CD14-positive monocyte (primary cell): Measurements from ENCODE around the gene FOSB. TPM values are rescaled to one million over a fixed set of nuclear protein-coding genes. Genes with fewer than 3 reads are reported as not detected.

Source experiments
- DNase-seq, 3 donors: peaks; one replicate each; pipeline ENCODE4 v3.0.0-alpha.2; 2011 to 2022
- H2AFZ ChIP-seq: 2 replicates; pipeline ENCODE4 v1.6.0; 2012; ENCODE audit warnings: mild to moderate bottlenecking, low read depth, low read length, inconsistent platforms; ENCODE audit not compliant: insufficient read depth, poor library complexity, severe bottlenecking
- H3K27ac ChIP-seq, 2 donors: 1 replicate in 1 of 2; 2 replicates in 1 of 2; pipeline ENCODE4 v1.5.1; 2012 to 2013; ENCODE audit warnings: low read length in 2 of 2, control low read depth in 1 of 2, inconsistent platforms in 1 of 2, low read depth in 1 of 2, mild to moderate bottlenecking in 1 of 2
- H3K27me3 ChIP-seq, 2 donors: one replicate each; pipeline versions ENCODE4 v1.6.0 to v1.6.1; 2011 to 2013; ENCODE audit warnings: low read length in 2 of 2; ENCODE audit not compliant: control insufficient read depth in 2 of 2, insufficient read depth in 2 of 2
- H3K36me3 ChIP-seq, 2 donors: replicated peaks in 1 of 2; 1 replicate in 1 of 2; 2 replicates in 1 of 2; pipeline versions ENCODE4 v1.5.1 to v1.6.1; 2012 to 2013; ENCODE audit warnings: low read length in 2 of 2, control low read depth in 1 of 2, inconsistent platforms in 1 of 2, mild to moderate bottlenecking in 1 of 2; ENCODE audit not compliant: insufficient read depth in 2 of 2, control insufficient read depth in 1 of 2
- H3K4me1 ChIP-seq, 2 donors: 1 replicate in 1 of 2; 2 replicates in 1 of 2; pipeline versions ENCODE4 v1.5.1 to v1.6.1; 2012 to 2013; ENCODE audit warnings: low read length in 2 of 2, control low read depth in 1 of 2, inconsistent platforms in 1 of 2, mild to moderate bottlenecking in 1 of 2, moderate library complexity in 1 of 2; ENCODE audit not compliant: insufficient read depth in 2 of 2, control insufficient read depth in 1 of 2
- H3K4me2 ChIP-seq: replicated peaks from 2 replicates; pipeline ENCODE3; 2012; ENCODE audit warnings: low read length, moderate library complexity, mild to moderate bottlenecking; ENCODE audit not compliant: poor library complexity, severe bottlenecking; ENCODE audit errors: extremely low read depth
- H3K4me3 ChIP-seq, 3 experiments: fragments of 200-600 bp in 1 of 3; sonication (generic) in 1 of 3; replicated peaks in 1 of 3; 1 replicate in 2 of 3; 2 replicates in 1 of 3; pipeline ENCODE4 v1.5.1; 2011 to 2013; ENCODE audit warnings: low read length in 3 of 3, mild to moderate bottlenecking in 3 of 3, control low read depth in 2 of 3, low read depth in 2 of 3, inconsistent platforms in 1 of 3, moderate library complexity in 1 of 3
- H3K79me2 ChIP-seq: 2 replicates; pipeline ENCODE4 v1.6.0; 2012; ENCODE audit warnings: mild to moderate bottlenecking, control low read depth, inconsistent platforms, low read length, moderate library complexity; ENCODE audit not compliant: insufficient read depth
- H3K9ac ChIP-seq: 2 replicates; pipeline ENCODE4 v1.6.0; 2017; ENCODE audit warnings: low read length, mild to moderate bottlenecking; ENCODE audit not compliant: insufficient read depth, poor library complexity, severe bottlenecking
- H3K9me3 ChIP-seq, 2 donors: replicated peaks in 1 of 2; 1 replicate in 1 of 2; 2 replicates in 1 of 2; pipeline versions ENCODE4 v1.5.1 to v1.6.1; 2012 to 2013; ENCODE audit warnings: low read length in 2 of 2, control low read depth in 1 of 2; ENCODE audit not compliant: control insufficient read depth in 1 of 2, insufficient read depth in 1 of 2
- H4K20me1 ChIP-seq: 2 replicates; pipeline ENCODE4 v1.6.0; 2012; ENCODE audit warnings: mild to moderate bottlenecking, low read length, control low read depth, moderate library complexity; ENCODE audit not compliant: insufficient read depth
- H3K27ac Mint-ChIP-seq, 7 donors: one replicate each; pipeline ENCODE4 v1.8.0; 2020; ENCODE audit warnings: mild to moderate bottlenecking in 7 of 7, mixed read lengths in 7 of 7, moderate library complexity in 6 of 7, inconsistent platforms in 2 of 7
- H3K27me3 Mint-ChIP-seq, 3 donors: one replicate each; pipeline ENCODE4 v1.8.0; 2021 to 2022; ENCODE audit warnings: low read depth in 3 of 3, mild to moderate bottlenecking in 3 of 3, mixed read lengths in 3 of 3, moderate library complexity in 3 of 3, inconsistent platforms in 1 of 3
- H3K36me3 Mint-ChIP-seq, 2 donors: one replicate each; pipeline ENCODE4 v1.8.0; 2020; ENCODE audit warnings: mixed read lengths in 2 of 2, inconsistent platforms in 1 of 2, mild to moderate bottlenecking in 1 of 2
- H3K4me1 Mint-ChIP-seq: one replicate; pipeline ENCODE4 v1.8.0; 2020; ENCODE audit warnings: mild to moderate bottlenecking, mixed read lengths
- H3K4me3 Mint-ChIP-seq, 2 donors: one replicate each; pipeline ENCODE4 v1.8.0; 2020; ENCODE audit warnings: mild to moderate bottlenecking in 2 of 2, mixed read lengths in 2 of 2, moderate library complexity in 1 of 2
- H3K9me3 Mint-ChIP-seq, 7 donors: one replicate each; pipeline ENCODE4 v1.8.0; 2020 to 2022; ENCODE audit warnings: mixed read lengths in 7 of 7, mild to moderate bottlenecking in 6 of 7, moderate library complexity in 6 of 7, inconsistent platforms in 2 of 7
- WGBS: methylation state at CpG from one replicate; pipeline ENCODE4 v1.1.5; 2013; ENCODE audit warnings: missing lambda C conversion rate; ENCODE audit not compliant: insufficient coverage; 5-methylcytosine and 5-hydroxymethylcytosine counted together
- intact Hi-C, 2 donors: fragments of 100-400 bp; cut with micrococcal nuclease; formaldehyde crosslinking; loops; one replicate each; pipeline versions ENCODE4 v1.15.0 to v1.15.1; 2023
- polyA plus RNA-seq, 3 donors: library from polyadenylated mRNA; depleted of rRNA in 1 of 3; unstranded in 2 of 3; stranded (reverse) in 1 of 3; fragments of 300-500 nt in 2 of 3; fragments of >200 nt in 1 of 3; fragmentation: Illumina TruSeq in 2 of 3; gene quantifications; 1 replicate in 2 of 3; 2 replicates in 1 of 3; pipeline ENCODE4 v1.2.3, GENCODE V29; 2012 to 2021
- TF ChIP-seq, protein P1 (sequence below): fragments of 200-600 bp; IDR thresholded peaks from one replicate; pipeline ENCODE4 v1.8.0; 2022; ENCODE audit warnings: antibody characterized with exemption, mild to moderate bottlenecking

The FOSB gene
- polyA plus RNA-seq, 3 donors = 27.3 to 840 (median 28.2) TPM

DNA sequence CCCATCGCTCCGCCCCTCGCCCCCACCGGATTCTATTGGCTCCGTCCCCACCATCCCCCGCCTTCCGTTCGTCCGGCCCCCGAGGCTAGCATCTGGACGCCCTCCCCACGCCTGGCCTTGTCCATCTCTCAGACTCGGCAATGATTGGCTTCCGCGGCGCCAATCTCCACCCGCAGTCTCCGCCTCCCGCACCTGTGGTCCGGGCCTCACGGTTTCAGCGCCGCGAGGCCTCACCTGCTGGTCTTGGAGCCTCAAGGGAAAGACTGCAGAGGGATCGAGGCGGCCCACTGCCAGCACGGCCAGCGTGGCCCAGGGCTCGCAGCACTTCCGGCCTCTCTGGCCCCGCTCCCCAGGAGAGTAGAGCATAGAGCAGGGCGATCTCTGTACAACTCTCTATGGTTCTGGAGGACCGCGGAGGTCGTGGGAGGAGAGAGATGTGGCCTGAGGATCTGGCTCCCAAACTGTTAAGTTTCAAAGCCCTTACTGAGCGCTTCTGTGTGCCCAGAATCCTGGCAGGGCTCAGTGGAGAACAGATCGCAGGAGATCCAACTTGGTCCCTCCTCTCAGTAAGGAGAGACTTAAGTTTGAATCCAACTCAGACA lies 44.1 kb upstream of the FOSB start, which contains the start of gene ERCC1:
Gene ERCC1 (minus strand): TSS at position 329 of the 602 bp plus-strand sequence. CDS start 543 bp downstream, outside the sequence.
- Histone ChIP-seq H4K20me1 (no peaks in the 10 kb centered on the region), H3K4me2 (peak within 1 kb of the TSS; percentile 85), H3K79me2 (peaks cover 26% of the 10 kb centered on the region), H3K4me1 (peaks cover 60 to 84% of the 10 kb centered on the region in 2 donors), H2AFZ (peak within 1 kb of the TSS; percentile 86), H3K4me3 (peak within 1 kb of the TSS; percentile 66 to 93 (median 76)), H3K9me3 (no peaks in the 10 kb centered on the region), H3K27me3 (peaks cover 3 to 5% of the 10 kb centered on the region in 2 donors), H3K9ac (peak within 1 kb of the TSS; percentile 73), H3K36me3 (peaks cover 4 to 9% of the 10 kb centered on the region in 2 donors), H3K27ac (peak within 1 kb of the TSS; percentile 88 to 94)
- under 1% methylated on average over 37 of the region's 37 CpGs for WGBS
- Mint-ChIP-seq H3K4me1 (peaks cover 66% of the 10 kb centered on the region), H3K9me3 (peaks cover 0 to 5% (median 0%) of the 10 kb centered on the region in 7 donors), H3K36me3 (peaks cover 16 to 19% of the 10 kb centered on the region in 2 donors), H3K27ac (peak within 1 kb of the TSS; percentile 93 to 99 (median 96)), H3K4me3 (peak within 1 kb of the TSS; percentile 92 to 93), H3K27me3 (peaks cover 6 to 12% (median 10%) of the 10 kb centered on the region in 3 donors)
- DNase-seq = peak; percentile 69 to 79 (median 70)
- TF ChIP-seq, protein P1, sequence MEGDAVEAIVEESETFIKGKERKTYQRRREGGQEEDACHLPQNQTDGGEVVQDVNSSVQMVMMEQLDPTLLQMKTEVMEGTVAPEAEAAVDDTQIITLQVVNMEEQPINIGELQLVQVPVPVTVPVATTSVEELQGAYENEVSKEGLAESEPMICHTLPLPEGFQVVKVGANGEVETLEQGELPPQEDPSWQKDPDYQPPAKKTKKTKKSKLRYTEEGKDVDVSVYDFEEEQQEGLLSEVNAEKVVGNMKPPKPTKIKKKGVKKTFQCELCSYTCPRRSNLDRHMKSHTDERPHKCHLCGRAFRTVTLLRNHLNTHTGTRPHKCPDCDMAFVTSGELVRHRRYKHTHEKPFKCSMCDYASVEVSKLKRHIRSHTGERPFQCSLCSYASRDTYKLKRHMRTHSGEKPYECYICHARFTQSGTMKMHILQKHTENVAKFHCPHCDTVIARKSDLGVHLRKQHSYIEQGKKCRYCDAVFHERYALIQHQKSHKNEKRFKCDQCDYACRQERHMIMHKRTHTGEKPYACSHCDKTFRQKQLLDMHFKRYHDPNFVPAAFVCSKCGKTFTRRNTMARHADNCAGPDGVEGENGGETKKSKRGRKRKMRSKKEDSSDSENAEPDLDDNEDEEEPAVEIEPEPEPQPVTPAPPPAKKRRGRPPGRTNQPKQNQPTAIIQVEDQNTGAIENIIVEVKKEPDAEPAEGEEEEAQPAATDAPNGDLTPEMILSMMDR = no peak
- intact Hi-C loops = no loop called here

DNA sequence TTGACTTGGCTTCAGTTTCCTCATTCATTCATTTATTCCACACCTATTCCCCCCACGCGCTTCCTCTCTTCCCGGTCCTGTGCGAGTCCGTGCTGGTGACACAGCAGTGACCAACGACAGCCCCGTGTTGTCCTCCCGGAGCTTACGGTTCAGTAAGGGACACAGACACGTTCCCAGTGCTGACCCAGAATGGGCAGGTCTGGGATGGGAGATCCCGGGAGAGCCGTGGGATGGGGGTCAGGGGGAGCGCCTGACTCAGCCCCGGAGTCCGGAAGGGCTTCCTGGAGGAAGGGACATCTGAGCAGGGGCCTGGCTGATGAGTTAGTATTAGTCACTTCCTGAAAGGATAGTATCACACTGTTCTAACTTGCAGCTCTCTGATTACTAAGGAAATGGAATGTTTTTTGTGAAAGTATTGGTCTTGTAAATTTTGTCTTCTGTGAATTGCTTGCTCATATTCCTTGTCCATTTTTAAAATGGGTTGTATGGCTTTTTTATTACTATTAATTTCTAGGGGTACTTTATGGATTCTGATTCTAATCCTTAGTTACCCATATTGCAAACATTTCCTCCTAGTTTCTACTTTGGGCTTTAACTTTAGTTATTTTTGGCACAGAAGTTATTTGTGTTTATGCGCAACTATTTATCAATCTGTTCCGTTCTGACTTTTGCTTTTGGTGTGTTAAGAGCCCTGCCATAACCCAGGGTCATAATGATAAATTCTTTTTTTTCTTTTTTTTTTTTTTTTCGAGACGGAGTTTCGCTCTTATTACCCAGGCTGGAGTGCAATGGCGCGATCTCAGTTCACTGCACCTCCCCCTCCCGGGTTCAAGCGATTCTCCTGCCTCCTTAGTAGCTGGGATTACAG lies 43.4 kb upstream of the FOSB start:
- H3K36me3 ChIP-seq = peaks cover 4 to 9% of the 10 kb centered on the region in 2 donors
- peaks cover 9 to 15% (median 15%) of the 10 kb centered on the region in 3 donors for H3K27me3 Mint-ChIP-seq
- H3K4me3 Mint-ChIP-seq = peak overlapping the region; percentile 92 to 93
- peak overlapping the region; percentile 66 to 93 (median 76) for H3K4me3 ChIP-seq
- H3K27ac ChIP-seq = peak overlapping the region; percentile 88 to 94
- peaks cover 0 to 5% (median 0%) of the 10 kb centered on the region in 7 donors for H3K9me3 Mint-ChIP-seq
- H3K9me3 ChIP-seq = no peaks in the 10 kb centered on the region
- peak overlapping the region; percentile 86 for H2AFZ ChIP-seq
- H3K79me2 ChIP-seq = peaks cover 26% of the 10 kb centered on the region
- intact Hi-C loops = no loop called here
- peak overlapping the region; percentile 85 for H3K4me2 ChIP-seq
- peak; percentile 77 to 97 (median 95) for DNase-seq
- H3K9ac ChIP-seq = peak overlapping the region; percentile 73
- peaks cover 3 to 5% of the 10 kb centered on the region in 2 donors for H3K27me3 ChIP-seq
- H3K4me1 ChIP-seq = peaks cover 58 to 82% of the 10 kb centered on the region in 2 donors
- H3K27ac Mint-ChIP-seq = peak overlapping the region; percentile 93 to 99 (median 96)
- no peaks in the 10 kb centered on the region for H4K20me1 ChIP-seq
- 0% methylated on average over 15 of the region's 24 CpGs for WGBS
- TF ChIP-seq, protein P1 = no peak
- peaks cover 15 to 19% of the 10 kb centered on the region in 2 donors for H3K36me3 Mint-ChIP-seq
- H3K4me1 Mint-ChIP-seq = peaks cover 65% of the 10 kb centered on the region
